Activated naive CD4-positive, alpha-beta T cell (primary cell): ENCODE data around the gene ZNF580.

Experiments used
- DNase-seq, 4 experiments: peaks; one replicate each; lab custom pipeline; 2025; lab: John Stamatoyannopoulos, UW

Gene ZNF580

GRCh38 chr19:55623130-55623529 lies 17.7 kb upstream of the ZNF580 start:
- DNase-seq, result no peak

- no peak for DNase-seq
Measured at GRCh38 chr19:55623561-55623960, 17.2 kb upstream of the ZNF580 start.

- peak; percentile 93 to 96 (median 94) for DNase-seq
Measured at GRCh38 chr19:55624109-55625003, 16.4 kb upstream of the ZNF580 start, which contains the start of gene ZNF784. Gene ZNF784, minus strand, starts transcription at chr19:55624566. Its CDS starts 5 bp downstream, at chr19:55624561.

GRCh38 chr19:55625004-55625326 lies 15.8 kb upstream of the ZNF580 start:
- DNase-seq, result no peak

- DNase-seq, result peak in 1 of 4 experiments; percentile 10
Measured at GRCh38 chr19:55626350-55626749, 14.5 kb upstream of the ZNF580 start.

GRCh38 chr19:55632463-55632834 lies 8.4 kb upstream of the ZNF580 start:
- DNase-seq, result peak; percentile 48 to 76 (median 63)

- DNase-seq, result no peak
Measured at GRCh38 chr19:55633861-55634260, 6.9 kb upstream of the ZNF580 start.

GRCh38 chr19:55635334-55635717 lies 5.5 kb upstream of the ZNF580 start:
- no peak for DNase-seq

- no peak for DNase-seq
Measured at GRCh38 chr19:55635856-55636440, 4.9 kb upstream of the ZNF580 start.

GRCh38 chr19:55636723-55637122 lies 4.1 kb upstream of the ZNF580 start:
- DNase-seq, result no peak

- DNase-seq, result no peak
Measured at GRCh38 chr19:55637534-55637933, 3.3 kb upstream of the ZNF580 start.

GRCh38 chr19:55638864-55639359 lies 1.9 kb upstream of the ZNF580 start:
- peak in 2 of 4 experiments; percentile 16 to 44 for DNase-seq

GRCh38 chr19:55640043-55640576 lies 692 bp upstream of the ZNF580 start:
- peak in 3 of 4 experiments; percentile 22 to 70 (median 44) for DNase-seq

GRCh38 chr19:55641426-55642152 lies 787 bp downstream of the ZNF580 start:
- DNase-seq, result peak in 1 of 4 experiments; percentile 36

GRCh38 chr19:55642153-55643002 lies 1.6 kb downstream of the ZNF580 start:
- DNase-seq, result peak in 1 of 4 experiments; percentile 33

GRCh38 chr19:55643003-55643886 lies 2.4 kb downstream of the ZNF580 start, which contains the start of gene ZNF581:
Gene ZNF581, plus strand, starts transcription at chr19:55643649. Its CDS starts 923 bp downstream, at chr19:55644572.
- DNase-seq, result peak; percentile 57 to 75 (median 68)

- no peak for DNase-seq
Measured at GRCh38 chr19:55643887-55644176, 3.0 kb downstream of the ZNF580 start.

GRCh38 chr19:55644191-55644833 lies 3.5 kb downstream of the ZNF580 start:
- no peak for DNase-seq

- no peak for DNase-seq
Measured at GRCh38 chr19:55644842-55645511, 4.2 kb downstream of the ZNF580 start.
